PC-9 (cell line): ENCODE results near the gene FFAR4. TPM values are rescaled to one million over a fixed set of nuclear protein-coding genes. Genes with fewer than 3 reads are reported as not detected.

ENCODE experiments used
- BruUV-seq: library from RNA; stranded (reverse); fragments of 400-500 nt; replicated peaks from 2 replicates; lab custom pipeline; 2021; lab: Mats Ljungman, UMichigan
- CTCF ChIA-PET: fragments of 300-600 bp; sonication (Branson Sonifier 250); formaldehyde crosslinking; loops from one replicate; lab custom pipeline; 2022; ENCODE audit warnings: antibody characterized with exemption; lab: Charles Lee
- POLR2A ChIA-PET: fragments of 300-600 bp; sonication (Branson Sonifier 250); formaldehyde crosslinking; loops from one replicate; lab custom pipeline; 2022; ENCODE audit warnings: antibody characterized with exemption; ENCODE audit not compliant: unreplicated experiment; lab: Charles Lee
- DNase-seq, 2 experiments: peaks; one replicate each; pipeline versions ENCODE4 v3.0.0 to v3.0.0-alpha.2; 2015 to 2022; ENCODE audit warnings: mixed read lengths in 1 of 2
- H2AFZ ChIP-seq: fragments of 200-600 bp; sonication (generic); 2 replicates; pipeline ENCODE4 v1.8.1; 2017; ENCODE audit warnings: antibody characterized with exemption
- H3F3A ChIP-seq: fragments of 200-600 bp; sonication (generic); 2 replicates; pipeline ENCODE4 v1.8.1; 2017; ENCODE audit warnings: antibody characterized with exemption, mild to moderate bottlenecking, low read depth; ENCODE audit not compliant: insufficient read depth
- H3K27ac ChIP-seq: fragments of 200-600 bp; sonication (generic); 2 replicates; pipeline ENCODE4 v1.6.1; 2016; ENCODE audit warnings: mixed run types
- H3K27me3 ChIP-seq: fragments of 200-600 bp; sonication (generic); 2 replicates; pipeline ENCODE4 v1.6.1; 2016; ENCODE audit warnings: low read depth, mixed run types; ENCODE audit not compliant: insufficient read depth
- H3K36me3 ChIP-seq: fragments of 200-600 bp; sonication (generic); 2 replicates; pipeline ENCODE4 v1.6.1; 2016; ENCODE audit warnings: low read depth, mixed run types
- H3K4me1 ChIP-seq: fragments of 200-600 bp; sonication (generic); replicated peaks from 2 replicates; pipeline ENCODE4 v1.6.1; 2016; ENCODE audit warnings: mixed run types; ENCODE audit not compliant: insufficient read depth
- H3K4me2 ChIP-seq: fragments of 200-600 bp; sonication (generic); 2 replicates; pipeline ENCODE4 v1.6.1; 2017; ENCODE audit warnings: mixed run types
- H3K4me3 ChIP-seq: fragments of 200-600 bp; sonication (generic); 2 replicates; pipeline ENCODE4 v1.6.1; 2016; ENCODE audit warnings: mixed run types
- H3K79me2 ChIP-seq: fragments of 200-600 bp; sonication (generic); 2 replicates; pipeline ENCODE4 v1.6.1; 2017; ENCODE audit warnings: low read depth, mixed run types
- H3K9me2 ChIP-seq: fragments of 200-600 bp; sonication (generic); 2 replicates; pipeline ENCODE4 v1.8.1; 2017; ENCODE audit warnings: mild to moderate bottlenecking; ENCODE audit not compliant: insufficient read depth
- H3K9me3 ChIP-seq: fragments of 200-600 bp; sonication (generic); 2 replicates; pipeline ENCODE4 v1.8.1; 2016; ENCODE audit warnings: low read depth; ENCODE audit not compliant: insufficient read depth
- H4K20me1 ChIP-seq: fragments of 200-600 bp; sonication (generic); 2 replicates; pipeline ENCODE4 v1.8.1; 2017; ENCODE audit not compliant: insufficient read depth
- EZH2 ChIP-seq: fragments of 200-600 bp; sonication (generic); IDR thresholded peaks from 2 replicates; pipeline ENCODE4 v1.8.0; 2017; ENCODE audit warnings: antibody characterized with exemption, low read depth
- intact Hi-C: fragments of 100-400 bp; cut with micrococcal nuclease; formaldehyde crosslinking; loops from one replicate; pipeline ENCODE4 v1.10.0; 2022; ENCODE audit not compliant: unreplicated experiment
- total RNA-seq: library from RNA; stranded (reverse); gene quantifications from 2 replicates; pipeline ENCODE4 v1.2.3, GENCODE V29; 2021
- TF ChIP-seq, protein P1 (sequence below): fragments of 200-600 bp; sonication (generic); conservative IDR thresholded peaks from 2 replicates; pipeline ENCODE4 v1.6.1; 2017; ENCODE audit warnings: mixed run types, antibody characterized with exemption, mild to moderate bottlenecking, moderate library complexity

Gene FFAR4
- total RNA-seq, 1 experiment from 2014 or later: not detected

DNA sequence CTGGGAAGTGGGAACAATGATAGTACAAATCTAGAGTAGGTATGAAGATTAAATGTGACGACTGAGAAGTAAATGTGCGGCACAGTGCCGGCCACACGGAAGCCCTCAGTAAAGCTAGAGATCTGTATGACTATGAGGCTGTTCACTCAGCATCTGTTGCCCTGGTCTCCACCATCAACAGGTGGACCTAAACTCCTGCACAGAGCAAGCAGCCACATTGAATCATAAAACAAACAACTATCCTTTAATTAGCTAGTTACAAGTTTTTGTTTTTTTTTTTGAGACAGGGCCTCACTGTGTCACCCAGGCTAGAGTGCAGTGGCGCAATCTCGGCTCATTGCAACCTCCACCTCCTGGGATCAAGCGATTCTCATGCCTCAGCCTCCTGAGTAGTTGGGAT lies 18.0 kb downstream of the FFAR4 start:
- intact Hi-C loops: no loop called here
- Histone ChIP-seq H3K27ac (no peak overlapping the region), H3K36me3 (0 out of 2 replicates have a peak, but pooled peaks cover 5% of the 10 kb centered on the region), H3K9me3 (peaks cover 3% of the 10 kb centered on the region; the same call in 1 of the 2 replicates), H3K27me3 (no peaks in the 10 kb centered on the region), H3K9me2 (no peaks in the 10 kb centered on the region), H3F3A (peaks cover 2% of the 10 kb centered on the region; the same call in 1 of the 2 replicates), H3K4me1 (peaks cover 7% of the 10 kb centered on the region; the same call in 1 of the 2 replicates), H3K4me3 (no peak overlapping the region), H4K20me1 (no peaks in the 10 kb centered on the region), H3K4me2 (no peak overlapping the region), H2AFZ (no peak overlapping the region), H3K79me2 (no peaks in the 10 kb centered on the region)
- CTCF ChIA-PET: no interaction called here
- peak in 1 of 2 experiments; percentile 55 for DNase-seq
- POLR2A ChIA-PET: no interaction called here
- no TSS peak for BruUV-seq
- TF ChIP-seq, protein P1, sequence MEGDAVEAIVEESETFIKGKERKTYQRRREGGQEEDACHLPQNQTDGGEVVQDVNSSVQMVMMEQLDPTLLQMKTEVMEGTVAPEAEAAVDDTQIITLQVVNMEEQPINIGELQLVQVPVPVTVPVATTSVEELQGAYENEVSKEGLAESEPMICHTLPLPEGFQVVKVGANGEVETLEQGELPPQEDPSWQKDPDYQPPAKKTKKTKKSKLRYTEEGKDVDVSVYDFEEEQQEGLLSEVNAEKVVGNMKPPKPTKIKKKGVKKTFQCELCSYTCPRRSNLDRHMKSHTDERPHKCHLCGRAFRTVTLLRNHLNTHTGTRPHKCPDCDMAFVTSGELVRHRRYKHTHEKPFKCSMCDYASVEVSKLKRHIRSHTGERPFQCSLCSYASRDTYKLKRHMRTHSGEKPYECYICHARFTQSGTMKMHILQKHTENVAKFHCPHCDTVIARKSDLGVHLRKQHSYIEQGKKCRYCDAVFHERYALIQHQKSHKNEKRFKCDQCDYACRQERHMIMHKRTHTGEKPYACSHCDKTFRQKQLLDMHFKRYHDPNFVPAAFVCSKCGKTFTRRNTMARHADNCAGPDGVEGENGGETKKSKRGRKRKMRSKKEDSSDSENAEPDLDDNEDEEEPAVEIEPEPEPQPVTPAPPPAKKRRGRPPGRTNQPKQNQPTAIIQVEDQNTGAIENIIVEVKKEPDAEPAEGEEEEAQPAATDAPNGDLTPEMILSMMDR: no peak
- no peak for TF ChIP-seq EZH2

DNA sequence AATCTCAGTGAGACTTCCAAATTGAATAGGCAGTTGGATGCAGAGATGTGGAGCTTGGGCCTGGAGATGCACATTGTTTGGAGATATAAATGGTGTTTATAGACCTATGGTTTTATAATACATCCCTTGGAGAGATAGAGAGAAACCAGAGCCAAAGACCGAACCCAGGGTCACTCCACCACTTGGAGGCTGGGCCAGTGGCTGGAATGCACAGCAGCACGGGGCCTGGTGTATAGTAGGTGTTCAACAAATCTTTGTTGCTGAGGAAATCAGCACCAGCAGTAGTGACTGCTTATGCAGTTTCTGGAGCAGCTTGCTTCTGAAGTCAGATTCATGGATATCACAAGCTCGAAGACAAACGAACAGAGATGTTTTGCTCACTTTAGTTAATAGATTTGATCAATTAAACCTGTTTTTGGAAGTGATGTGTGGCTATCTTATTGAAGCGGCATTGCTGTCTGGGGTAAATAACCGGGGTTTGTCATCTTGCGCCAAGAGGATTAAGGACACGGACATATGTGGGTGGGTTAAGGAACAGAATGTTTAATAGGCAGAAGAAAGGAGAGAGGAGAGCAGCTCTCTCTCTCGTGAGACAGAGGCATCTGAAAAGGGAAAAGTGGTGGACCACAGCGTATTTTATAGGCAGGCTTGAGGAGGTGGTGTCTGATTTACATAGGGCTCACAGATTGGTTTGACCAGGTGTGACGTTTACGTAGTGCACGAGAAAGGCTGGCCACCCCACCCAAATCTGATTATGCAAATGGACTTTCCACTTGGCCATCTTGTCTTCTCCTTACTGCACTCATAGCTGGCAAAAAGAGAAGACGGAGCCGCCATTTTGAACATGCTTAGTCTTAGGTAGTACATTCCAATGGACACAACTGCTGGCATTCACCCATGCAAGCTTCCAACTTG lies 23.4 kb downstream of the FFAR4 start:
- Histone ChIP-seq H3K9me2 (no peaks in the 10 kb centered on the region), H4K20me1 (no peaks in the 10 kb centered on the region), H3K9me3 (no peaks in the 10 kb centered on the region), H3K4me1 (no peaks in the 10 kb centered on the region), H3F3A (no peaks in the 10 kb centered on the region), H3K36me3 (no peaks in the 10 kb centered on the region), H3K79me2 (no peaks in the 10 kb centered on the region), H3K27ac (no peak overlapping the region), H3K4me2 (no peak overlapping the region), H3K4me3 (no peak overlapping the region), H2AFZ (no peak overlapping the region), H3K27me3 (no peaks in the 10 kb centered on the region)
- CTCF ChIA-PET: interaction anchor here (0.6 kb wide), 1 partner anchor 27 kb away, joined by 3 read pairs; no protein-coding TSS in a partner anchor
- BruUV-seq: no TSS peak
- DNase-seq: no peak
- intact Hi-C loops: no loop called here
- TF ChIP-seq, protein P1: no peak
- no peak for TF ChIP-seq EZH2
- POLR2A ChIA-PET: no interaction called here

DNA sequence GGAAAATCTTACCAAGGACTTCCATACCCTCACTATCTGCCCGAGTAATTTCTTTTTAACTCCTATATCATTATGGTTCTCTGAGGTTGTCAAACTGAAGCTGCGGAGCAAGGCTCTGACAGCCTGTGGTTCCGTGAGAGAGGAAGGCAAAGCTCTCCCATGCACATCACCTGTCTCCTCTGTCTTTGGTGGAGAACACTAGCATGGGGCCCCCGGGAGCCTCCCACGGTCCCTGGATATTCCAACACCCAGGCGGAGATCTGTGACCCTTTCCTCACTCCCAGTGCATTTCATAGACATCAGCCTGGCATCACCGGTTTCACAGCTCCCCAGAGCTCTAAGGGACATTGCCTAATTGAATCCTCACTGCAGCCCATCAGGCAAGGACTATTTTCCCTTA lies 24.2 kb downstream of the FFAR4 start:
- ChIA-PET CTCF (no interaction called here), POLR2A (no interaction called here)
- H3K9me3 ChIP-seq: no peaks in the 10 kb centered on the region
- no peaks in the 10 kb centered on the region for H3K36me3 ChIP-seq
- no peaks in the 10 kb centered on the region for H3K27me3 ChIP-seq
- BruUV-seq: no TSS peak
- H2AFZ ChIP-seq: no peak overlapping the region
- no peak overlapping the region for H3K27ac ChIP-seq
- H3K4me1 ChIP-seq: no peaks in the 10 kb centered on the region
- H3F3A ChIP-seq: no peaks in the 10 kb centered on the region
- no peak overlapping the region for H3K4me2 ChIP-seq
- no peaks in the 10 kb centered on the region for H3K79me2 ChIP-seq
- intact Hi-C loops: no loop called here
- no peaks in the 10 kb centered on the region for H4K20me1 ChIP-seq
- TF ChIP-seq, protein P1: no peak
- TF ChIP-seq EZH2: no peak
- no peak for DNase-seq
- H3K4me3 ChIP-seq: no peak overlapping the region
- no peaks in the 10 kb centered on the region for H3K9me2 ChIP-seq
